GM23338 (cell line): Measurements from ENCODE around the gene TMC1. TPM values are rescaled to one million over a fixed set of nuclear protein-coding genes. Genes with fewer than 3 reads are reported as not detected.
A peak's percentile ranks its signal among the peaks of the same experiment; 100 is the strongest.

Source experiments
- ATAC-seq: fragments of 200-7000 bp; cut with Tn5 transposase; 3 replicates; pipeline ENCODE4 v1.9.1; 2020
- DNase-seq: peaks from one replicate; pipeline ENCODE4 v3.0.0-alpha.2; 2015; ENCODE audit warnings: low spot score
- H2AFZ ChIP-seq: fragments of 200-600 bp; sonication (generic); 2 replicates; pipeline ENCODE4 v1.8.0; 2016; ENCODE audit warnings: antibody characterized with exemption, mild to moderate bottlenecking, moderate library complexity
- H3F3A ChIP-seq: fragments of 200-600 bp; sonication (generic); replicated peaks from 2 replicates; pipeline ENCODE4 v1.8.0; 2017; ENCODE audit warnings: antibody characterized with exemption, mixed run types, low read depth
- H3K27ac ChIP-seq: fragments of 200-600 bp; sonication (generic); 2 replicates; pipeline ENCODE4 v1.6.1; 2016; ENCODE audit warnings: low read depth
- H3K27me3 ChIP-seq: fragments of 200-600 bp; sonication (generic); 2 replicates; pipeline ENCODE4 v1.8.0; 2016; ENCODE audit warnings: mild to moderate bottlenecking, mixed run types, moderate library complexity; ENCODE audit not compliant: insufficient read depth
- H3K36me3 ChIP-seq: fragments of 200-600 bp; sonication (generic); 2 replicates; pipeline ENCODE4 v1.8.0; 2016; ENCODE audit warnings: mild to moderate bottlenecking; ENCODE audit not compliant: insufficient read depth
- H3K4me1 ChIP-seq: fragments of 200-600 bp; sonication (generic); 2 replicates; pipeline ENCODE4 v1.8.0; 2016; ENCODE audit warnings: mild to moderate bottlenecking, moderate library complexity; ENCODE audit not compliant: insufficient read depth
- H3K4me2 ChIP-seq: fragments of 200-600 bp; sonication (generic); 2 replicates; pipeline ENCODE4 v1.7.1; 2017; ENCODE audit warnings: mixed run types
- H3K4me3 ChIP-seq: fragments of 200-600 bp; sonication (generic); 2 replicates; pipeline ENCODE4 v1.6.1; 2016; ENCODE audit warnings: mixed run types
- H3K79me2 ChIP-seq: fragments of 200-600 bp; sonication (generic); replicated peaks from 2 replicates; pipeline ENCODE4 v1.8.0; 2017; ENCODE audit warnings: mild to moderate bottlenecking; ENCODE audit not compliant: insufficient read depth
- H3K9me2 ChIP-seq: fragments of 200-600 bp; sonication (generic); 2 replicates; pipeline ENCODE4 v1.8.0; 2017; ENCODE audit not compliant: insufficient read depth
- H4K20me1 ChIP-seq: fragments of 200-600 bp; sonication (generic); replicated peaks from 2 replicates; pipeline ENCODE4 v1.8.0; 2017; ENCODE audit warnings: mild to moderate bottlenecking; ENCODE audit not compliant: insufficient read depth
- H3K27ac Mint-ChIP-seq: 2 replicates; pipeline ENCODE4 v1.8.0; 2020; ENCODE audit warnings: inconsistent platforms, mild to moderate bottlenecking, moderate library complexity, mixed read lengths
- H3K27me3 Mint-ChIP-seq: 3 replicates; pipeline ENCODE4 v1.8.0; 2022; ENCODE audit warnings: low read depth, mild to moderate bottlenecking, moderate library complexity, mixed read lengths, inconsistent platforms; ENCODE audit not compliant: insufficient read depth, poor library complexity
- H3K36me3 Mint-ChIP-seq: 3 replicates; pipeline ENCODE4 v1.8.0; 2021; ENCODE audit warnings: low read depth, mild to moderate bottlenecking, inconsistent platforms, moderate library complexity, mixed read lengths
- H3K4me1 Mint-ChIP-seq: 3 replicates; pipeline ENCODE4 v1.8.0; 2020; ENCODE audit warnings: mild to moderate bottlenecking, inconsistent platforms, mixed read lengths
- H3K4me3 Mint-ChIP-seq: 3 replicates; pipeline ENCODE4 v1.8.0; 2021; ENCODE audit warnings: moderate library complexity, mild to moderate bottlenecking, inconsistent platforms, mixed read lengths
- H3K9me3 Mint-ChIP-seq: 3 replicates; pipeline ENCODE4 v1.8.0; 2020; ENCODE audit warnings: moderate library complexity, mild to moderate bottlenecking, inconsistent platforms, mixed read lengths
- CREB1 ChIP-seq: fragments of 250-450 bp; sonication (Bioruptor Pico); IDR thresholded peaks from 2 replicates; pipeline ENCODE4 v1.5.0; 2020; ENCODE audit warnings: low read depth, mild to moderate bottlenecking, moderate library complexity
- CTCF ChIP-seq, 2 experiments: fragments of 200-600 bp in 1 of 2; sonication (generic) in 1 of 2; conservative IDR thresholded peaks; 2 replicates each; pipeline versions ENCODE4 v1.5.1 to v1.6.1; 2016 to 2017; ENCODE audit warnings: antibody characterized with exemption in 2 of 2, low read depth in 2 of 2, mild to moderate bottlenecking in 2 of 2, moderate library complexity in 1 of 2
- EZH2 ChIP-seq: fragments of 200-600 bp; sonication (generic); IDR thresholded peaks from one replicate; pipeline ENCODE4 v1.8.0; 2017; ENCODE audit warnings: antibody characterized with exemption, mild to moderate bottlenecking, low read depth; ENCODE audit not compliant: unreplicated experiment
- JUNB ChIP-seq: IDR thresholded peaks from one replicate; pipeline ENCODE4 v1.6.1; 2016; ENCODE audit warnings: antibody characterized with exemption; ENCODE audit not compliant: unreplicated experiment
- NANOG ChIP-seq: IDR thresholded peaks from 2 replicates; pipeline ENCODE4 v1.6.1; 2016; ENCODE audit warnings: antibody characterized with exemption, borderline replicate concordance
- POLR2AphosphoS5 ChIP-seq: IDR thresholded peaks from 2 replicates; pipeline ENCODE4 v1.6.1; 2016; ENCODE audit warnings: antibody characterized with exemption, low read depth
- REST ChIP-seq: IDR thresholded peaks from one replicate; pipeline ENCODE4 v1.6.1; 2018; ENCODE audit warnings: antibody characterized with exemption; ENCODE audit not compliant: unreplicated experiment
- STAT1 ChIP-seq: IDR thresholded peaks from one replicate; pipeline ENCODE4 v1.6.1; 2016; ENCODE audit warnings: antibody characterized with exemption; ENCODE audit not compliant: unreplicated experiment
- ZNF114 ChIP-seq: fragments of 250-450 bp; sonication (Bioruptor Pico); IDR thresholded peaks from 2 replicates; pipeline ENCODE4 v1.5.0; 2020; ENCODE audit warnings: mild to moderate bottlenecking, moderate library complexity
- ZNF331 ChIP-seq: fragments of 250-450 bp; sonication (Bioruptor Pico); IDR thresholded peaks from 2 replicates; pipeline ENCODE4 v1.5.0; 2020; ENCODE audit warnings: low read depth, mild to moderate bottlenecking, moderate library complexity
- ZNF462 ChIP-seq: fragments of 250-450 bp; sonication (Bioruptor Pico); IDR thresholded peaks from 2 replicates; pipeline ENCODE4 v1.5.0; 2020; ENCODE audit warnings: mild to moderate bottlenecking, moderate library complexity
- polyA plus RNA-seq: library from polyadenylated mRNA; unstranded; fragments of >200 nt; fragmentation: Nextera tagmentation; extraction: Ambion mirVana; gene quantifications from 2 replicates; pipeline ENCODE4 v1.2.1, GENCODE V29; 2016
- total RNA-seq: library from RNA; depleted of rRNA; stranded (reverse); fragments of >200 nt; shearing (Covaris generic); gene quantifications from 2 replicates; pipeline ENCODE4 v1.2.3, GENCODE V29; 2014
- TF ChIP-seq, protein P1 (sequence below): IDR thresholded peaks from 2 replicates; pipeline ENCODE4 v1.6.1; 2016; ENCODE audit warnings: antibody characterized with exemption

TMC1 gene
- total and polyA plus RNA-seq, 2 experiments from 2014 or later = 0.61 to 1.2 TPM

DNA sequence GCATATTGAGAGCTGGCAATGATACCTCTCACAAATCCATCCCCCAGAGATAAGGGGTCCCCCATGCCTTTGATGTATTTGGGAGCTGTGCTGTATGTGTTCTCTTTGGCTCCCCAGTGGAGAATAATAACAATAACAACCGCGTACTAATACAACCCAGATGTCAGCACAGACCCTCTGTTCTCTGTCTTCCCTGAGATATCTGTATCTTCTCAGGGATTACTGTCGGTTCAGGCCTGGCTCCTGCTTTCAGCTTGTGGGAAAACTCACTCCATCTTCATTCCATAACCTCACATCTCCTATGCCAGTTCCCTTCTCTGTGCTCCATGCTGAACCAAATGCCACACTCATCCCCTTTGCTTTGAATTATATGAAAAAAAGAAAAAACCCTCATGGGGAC, 76.2 kb downstream of the TMC1 start:
- ATAC-seq (no peak), DNase-seq (no peak)
- Mint-ChIP-seq H3K9me3 (no peaks in the 10 kb centered on the region), H3K4me3 (no peak overlapping the region), H3K27ac (no peak overlapping the region), H3K27me3 (no peaks in the 10 kb centered on the region), H3K36me3 (no peaks in the 10 kb centered on the region), H3K4me1 (peaks cover 7% of the 10 kb centered on the region; the same call in 2 of the 3 replicates)
- peaks cover 6% of the 10 kb centered on the region for H3K4me1 ChIP-seq
- H4K20me1 ChIP-seq = no peaks in the 10 kb centered on the region
- no peak overlapping the region for H3K4me3 ChIP-seq
- H3K27me3 ChIP-seq = no peaks in the 10 kb centered on the region
- H2AFZ ChIP-seq = peak overlapping the region; percentile 72; the same call in 1 of the 2 replicates
- no peaks in the 10 kb centered on the region for H3K79me2 ChIP-seq
- no peak for TF ChIP-seq ZNF462
- TF ChIP-seq ZNF114 (CRISPR knock-in tag) = no peak
- TF ChIP-seq STAT1 = no peak
- TF ChIP-seq ZNF331 = no peak
- no peak for TF ChIP-seq JUNB
- TF ChIP-seq NANOG = no peak
- no peak for TF ChIP-seq EZH2
- TF ChIP-seq CREB1 = no peak
- TF ChIP-seq POLR2AphosphoS5 = no peak
- no peak for TF ChIP-seq REST
- TF ChIP-seq, protein P1, sequence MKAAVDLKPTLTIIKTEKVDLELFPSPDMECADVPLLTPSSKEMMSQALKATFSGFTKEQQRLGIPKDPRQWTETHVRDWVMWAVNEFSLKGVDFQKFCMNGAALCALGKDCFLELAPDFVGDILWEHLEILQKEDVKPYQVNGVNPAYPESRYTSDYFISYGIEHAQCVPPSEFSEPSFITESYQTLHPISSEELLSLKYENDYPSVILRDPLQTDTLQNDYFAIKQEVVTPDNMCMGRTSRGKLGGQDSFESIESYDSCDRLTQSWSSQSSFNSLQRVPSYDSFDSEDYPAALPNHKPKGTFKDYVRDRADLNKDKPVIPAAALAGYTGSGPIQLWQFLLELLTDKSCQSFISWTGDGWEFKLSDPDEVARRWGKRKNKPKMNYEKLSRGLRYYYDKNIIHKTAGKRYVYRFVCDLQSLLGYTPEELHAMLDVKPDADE = no peak
- TF ChIP-seq CTCF (conservative IDR thresholded peaks at IDR 0.05; ENCODE audit: low read depth in 2 of 2) = no peak
- H3K4me2 ChIP-seq = no peak overlapping the region
- H3K36me3 ChIP-seq = no peaks in the 10 kb centered on the region
- H3F3A ChIP-seq = no peaks in the 10 kb centered on the region
- no peaks in the 10 kb centered on the region for H3K9me2 ChIP-seq
- no peak overlapping the region for H3K27ac ChIP-seq
